HCT116 (cell line): ENCODE results near the gene SPOP. TPM values are rescaled to one million over a fixed set of nuclear protein-coding genes. Genes with fewer than 3 reads are reported as not detected.

Source experiments
- ATAC-seq: fragments of 200-7000 bp; cut with Tn5 transposase; 2 replicates; pipeline ENCODE4 v1.9.1; 2020; ENCODE audit warnings: mild to moderate bottlenecking, moderate library complexity
- BruUV-seq: library from RNA; stranded (reverse); fragments of 400-500 nt; replicated peaks from 2 replicates; lab custom pipeline; 2021; lab: Mats Ljungman, UMichigan
- CTCF ChIA-PET: fragments of 300-600 bp; sonication (Branson Sonifier 250); formaldehyde crosslinking; loops from one replicate; lab custom pipeline; 2021; ENCODE audit warnings: antibody characterized with exemption; lab: Charles Lee
- POLR2A ChIA-PET: fragments of 300-600, 350-600 bp; sonication (Branson Sonifier 250); formaldehyde crosslinking; loops from one replicate; lab custom pipeline; 2021; ENCODE audit warnings: antibody characterized with exemption; lab: Charles Lee
- RAD21 ChIA-PET, 2 experiments: fragments of 300-600 bp; sonication (Branson Sonifier 250); formaldehyde crosslinking; loops; one replicate each; lab custom pipeline; 2023; ENCODE audit warnings: low total read pairs in 2 of 2; ENCODE audit not compliant: uncharacterized antibody in 2 of 2, unreplicated experiment in 2 of 2, low non-redundant PET in 1 of 2; lab: Charles Lee
- DNase-seq: peaks from one replicate; pipeline ENCODE4 v3.0.0-alpha.2; 2010; ENCODE audit warnings: low read depth, low spot score
- H2AFZ ChIP-seq: fragments of 200-600 bp; shearing (Covaris generic), sonication (generic); 2 replicates; pipeline ENCODE4 v1.6.1; 2017; ENCODE audit warnings: low read depth, mixed run types, mixed read lengths, antibody characterized with exemption, low read length; ENCODE audit not compliant: poor library complexity, severe bottlenecking
- H3K27ac ChIP-seq: 2 replicates; pipeline ENCODE4 v1.5.1; 2012; ENCODE audit warnings: low read depth, low read length
- H3K27me3 ChIP-seq: fragments of 200-600 bp; sonication (generic); 2 replicates; pipeline ENCODE4 v1.6.1; 2016; ENCODE audit warnings: mixed run types, low read length, mixed read lengths; ENCODE audit not compliant: insufficient read depth
- H3K36me3 ChIP-seq, 2 experiments: fragments of 200-500 bp in 1 of 2; fragments of 200-600 bp in 1 of 2; sonication (Bioruptor generic) in 1 of 2; sonication (generic) in 1 of 2; 2 replicates each; pipeline versions ENCODE4 v1.5.1 to v1.6.1; 2014 to 2016; ENCODE audit warnings: low read length in 2 of 2, inconsistent platforms in 1 of 2, mixed read lengths in 1 of 2, mixed run types in 1 of 2; ENCODE audit not compliant: insufficient read depth in 2 of 2, control insufficient read depth in 1 of 2
- H3K4me1 ChIP-seq, 2 experiments: fragments of 200-600 bp in 1 of 2; sonication (generic) in 1 of 2; 2 replicates each; pipeline versions ENCODE4 v1.5.1 to v1.6.1; 2012 to 2017; ENCODE audit warnings: low read length in 2 of 2, inconsistent platforms in 1 of 2, mild to moderate bottlenecking in 1 of 2, mixed read lengths in 1 of 2, mixed run types in 1 of 2, moderate library complexity in 1 of 2; ENCODE audit not compliant: insufficient read depth in 2 of 2, control insufficient read depth in 1 of 2
- H3K4me2 ChIP-seq: fragments of 200-600 bp; sonication (generic); 2 replicates; pipeline ENCODE4 v1.6.1; 2017; ENCODE audit warnings: mixed run types, low read length, mixed read lengths
- H3K4me3 ChIP-seq, 2 experiments: fragments of 200-600 bp in 1 of 2; sonication (generic) in 1 of 2; replicated peaks in 1 of 2; 2 replicates each; pipeline ENCODE4 v1.5.1; 2011 to 2016; ENCODE audit warnings: low read length in 2 of 2, control low read depth in 1 of 2, low read depth in 1 of 2, mild to moderate bottlenecking in 1 of 2, mixed read lengths in 1 of 2, mixed run types in 1 of 2
- H3K79me2 ChIP-seq: fragments of 200-600 bp; sonication (generic); 2 replicates; pipeline ENCODE4 v1.6.1; 2017; ENCODE audit warnings: mild to moderate bottlenecking, mixed run types, low read length, moderate library complexity, mixed read lengths; ENCODE audit not compliant: insufficient read depth
- H3K9ac ChIP-seq: fragments of 200-600 bp; sonication (generic); 2 replicates; pipeline ENCODE4 v1.6.1; 2016; ENCODE audit warnings: low read length, mixed read lengths
- H3K9me2 ChIP-seq: fragments of 200-600 bp; sonication (generic), shearing (Covaris generic); 2 replicates; pipeline ENCODE4 v1.6.1; 2017; ENCODE audit warnings: mixed run types, mild to moderate bottlenecking, moderate library complexity; ENCODE audit not compliant: insufficient read depth
- H3K9me3 ChIP-seq, 2 experiments: fragments of 200-500 bp in 1 of 2; fragments of 200-600 bp in 1 of 2; sonication (Bioruptor generic) in 1 of 2; sonication (generic) in 1 of 2; 2 replicates each; pipeline ENCODE4 v1.6.1; 2014 to 2017; ENCODE audit warnings: low read length in 2 of 2, mixed read lengths in 2 of 2, inconsistent platforms in 1 of 2, low read depth in 1 of 2, mild to moderate bottlenecking in 1 of 2, mixed run types in 1 of 2, moderate library complexity in 1 of 2; ENCODE audit not compliant: control insufficient read depth in 1 of 2, insufficient read depth in 1 of 2
- H4K20me1 ChIP-seq: fragments of 200-600 bp; sonication (generic), shearing (Covaris generic); 2 replicates; pipeline ENCODE4 v1.6.1; 2017; ENCODE audit warnings: mixed run types, mild to moderate bottlenecking, moderate library complexity; ENCODE audit not compliant: insufficient read depth
- ATF3 ChIP-seq: IDR thresholded peaks from 2 replicates; pipeline ENCODE4 v1.6.1; 2012
- CBX3 ChIP-seq: IDR thresholded peaks from 2 replicates; pipeline ENCODE4 v1.6.1; 2012; ENCODE audit warnings: low read depth
- CEBPB ChIP-seq: IDR thresholded peaks from 2 replicates; pipeline ENCODE4 v1.6.1; 2012; ENCODE audit warnings: low read depth
- EGR1 ChIP-seq: IDR thresholded peaks from 2 replicates; pipeline ENCODE4 v1.6.1; 2012; ENCODE audit warnings: low read depth
- ELF1 ChIP-seq: IDR thresholded peaks from 2 replicates; pipeline ENCODE4 v1.6.1; 2012; ENCODE audit warnings: low read depth, borderline replicate concordance
- EZH2phosphoT487 ChIP-seq: fragments of 200-600 bp; IDR thresholded peaks from 2 replicates; pipeline ENCODE4 v1.6.1; 2018; ENCODE audit warnings: antibody characterized with exemption, borderline replicate concordance
- MAX ChIP-seq: IDR thresholded peaks from 2 replicates; pipeline ENCODE4 v1.6.1; 2012
- POLR2A ChIP-seq: IDR thresholded peaks from 2 replicates; pipeline ENCODE4 v1.7.0; 2011; ENCODE audit warnings: borderline replicate concordance; ENCODE audit not compliant: insufficient read depth, insufficient read length; ENCODE audit errors: extremely low read depth
- POLR2AphosphoS5 ChIP-seq: IDR thresholded peaks from 2 replicates; pipeline ENCODE4 v1.6.1; 2011; ENCODE audit warnings: mild to moderate bottlenecking, low read depth, low read length, moderate library complexity
- RAD21 ChIP-seq: IDR thresholded peaks from 2 replicates; pipeline ENCODE4 v1.6.1; 2012; ENCODE audit warnings: low read depth, mild to moderate bottlenecking
- REST ChIP-seq: IDR thresholded peaks from 2 replicates; pipeline ENCODE4 v1.6.1; 2012; ENCODE audit warnings: low read depth
- SIN3A ChIP-seq: IDR thresholded peaks from 2 replicates; pipeline ENCODE4 v1.6.1; 2012; ENCODE audit warnings: low read depth
- SP1 ChIP-seq: IDR thresholded peaks from 2 replicates; pipeline ENCODE4 v1.6.1; 2012; ENCODE audit warnings: low read depth
- TCF7L2 ChIP-seq: IDR thresholded peaks from 2 replicates; pipeline ENCODE4 v1.7.0; 2011; ENCODE audit warnings: borderline replicate concordance, inconsistent platforms; ENCODE audit not compliant: insufficient read depth, insufficient read length; ENCODE audit errors: extremely low read depth
- YY1 ChIP-seq: IDR thresholded peaks from 2 replicates; pipeline ENCODE4 v1.6.1; 2011; ENCODE audit warnings: low read length, low read depth, moderate library complexity, mild to moderate bottlenecking; ENCODE audit not compliant: insufficient replicate concordance; ENCODE audit errors: extremely low read depth
- ZBTB33 ChIP-seq: IDR thresholded peaks from 2 replicates; pipeline ENCODE4 v1.6.1; 2011; ENCODE audit warnings: mild to moderate bottlenecking, low read length, moderate library complexity; ENCODE audit not compliant: insufficient replicate concordance; ENCODE audit errors: extremely low read depth
- ZFX ChIP-seq: fragments of 450-650 bp; IDR thresholded peaks from 2 replicates; pipeline ENCODE4 v1.6.1; 2017
- intact Hi-C: fragments of 100-400 bp; cut with micrococcal nuclease; formaldehyde crosslinking; loops from 2 replicates; pipeline ENCODE4 v1.10.0; 2022
- total RNA-seq: library from RNA; stranded (reverse); gene quantifications from one replicate; pipeline ENCODE4 v1.2.1, GENCODE V29; 2021; ENCODE audit not compliant: unreplicated experiment
- TF ChIP-seq, protein P1 (sequence below), 3 experiments: fragments of 200-600 bp in 1 of 3; sonication (generic) in 1 of 3; IDR thresholded peaks in 2 of 3; conservative IDR thresholded peaks in 1 of 3; 2 replicates each; pipeline ENCODE4 v1.5.1; 2012 to 2017; ENCODE audit warnings: low read depth in 2 of 3, low read length in 2 of 3, antibody characterized with exemption in 1 of 3, borderline replicate concordance in 1 of 3, control low read depth in 1 of 3, mild to moderate bottlenecking in 1 of 3, mixed read lengths in 1 of 3, mixed run types in 1 of 3, moderate library complexity in 1 of 3; ENCODE audit not compliant: insufficient read depth in 1 of 3

SPOP gene
- total RNA-seq, 1 experiment from 2014 or later: 85.1 TPM

GRCh38 chr17:49598918-49599317 lies 79.0 kb downstream of the SPOP start:
- RAD21 ChIA-PET: no interaction called here
- Histone ChIP-seq H3K27ac (no peak overlapping the region), H3K4me3 (no peak overlapping the region), H3K9me3 (no peaks in the 10 kb centered on the region), H3K79me2 (no peaks in the 10 kb centered on the region), H3K4me1 (no peaks in the 10 kb centered on the region), H3K27me3 (no peaks in the 10 kb centered on the region), H3K9ac (no peak overlapping the region), H4K20me1 (no peaks in the 10 kb centered on the region), H2AFZ (no peak overlapping the region), H3K4me2 (no peak overlapping the region), H3K36me3 (peaks cover 22 to 41% of the 10 kb centered on the region in 2 experiments), H3K9me2 (no peaks in the 10 kb centered on the region)
- CTCF ChIA-PET: interaction anchor here (1.3 kb wide), 1 partner anchor 29 kb away, joined by 4 read pairs; no protein-coding TSS in a partner anchor
- POLR2A ChIA-PET: no interaction called here
- no peak for ATAC-seq
- intact Hi-C loops: no loop called here
- BruUV-seq: no TSS peak
- no peak for TF ChIP-seq SP1
- TF ChIP-seq YY1: no peak
- no peak for TF ChIP-seq TCF7L2
- TF ChIP-seq EZH2phosphoT487: no peak
- TF ChIP-seq EGR1: no peak
- no peak for TF ChIP-seq ZFX
- no peak for TF ChIP-seq REST
- no peak for TF ChIP-seq CEBPB
- no peak for TF ChIP-seq MAX
- no peak for TF ChIP-seq POLR2A
- no peak for TF ChIP-seq ELF1
- no peak for TF ChIP-seq ATF3
- no peak for TF ChIP-seq POLR2AphosphoS5
- TF ChIP-seq, protein P1, sequence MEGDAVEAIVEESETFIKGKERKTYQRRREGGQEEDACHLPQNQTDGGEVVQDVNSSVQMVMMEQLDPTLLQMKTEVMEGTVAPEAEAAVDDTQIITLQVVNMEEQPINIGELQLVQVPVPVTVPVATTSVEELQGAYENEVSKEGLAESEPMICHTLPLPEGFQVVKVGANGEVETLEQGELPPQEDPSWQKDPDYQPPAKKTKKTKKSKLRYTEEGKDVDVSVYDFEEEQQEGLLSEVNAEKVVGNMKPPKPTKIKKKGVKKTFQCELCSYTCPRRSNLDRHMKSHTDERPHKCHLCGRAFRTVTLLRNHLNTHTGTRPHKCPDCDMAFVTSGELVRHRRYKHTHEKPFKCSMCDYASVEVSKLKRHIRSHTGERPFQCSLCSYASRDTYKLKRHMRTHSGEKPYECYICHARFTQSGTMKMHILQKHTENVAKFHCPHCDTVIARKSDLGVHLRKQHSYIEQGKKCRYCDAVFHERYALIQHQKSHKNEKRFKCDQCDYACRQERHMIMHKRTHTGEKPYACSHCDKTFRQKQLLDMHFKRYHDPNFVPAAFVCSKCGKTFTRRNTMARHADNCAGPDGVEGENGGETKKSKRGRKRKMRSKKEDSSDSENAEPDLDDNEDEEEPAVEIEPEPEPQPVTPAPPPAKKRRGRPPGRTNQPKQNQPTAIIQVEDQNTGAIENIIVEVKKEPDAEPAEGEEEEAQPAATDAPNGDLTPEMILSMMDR (IDR thresholded peaks at IDR 0.05 in 2 of 3, conservative IDR thresholded peaks at IDR 0.05 in 1 of 3; ENCODE audit: borderline replicate concordance in 1 of 3, insufficient read depth in 1 of 3, low read depth in 2 of 3, low read length in 2 of 3): no peak
- no peak for TF ChIP-seq CBX3
- TF ChIP-seq ZBTB33: no peak
- TF ChIP-seq RAD21: no peak
- TF ChIP-seq SIN3A: no peak
- DNase-seq: no peak
